GM12874 (cell line): ENCODE measurements around the gene ZNF425.

ENCODE experiments used
- TF ChIP-seq, protein P1 (sequence below): IDR thresholded peaks from 2 replicates; pipeline ENCODE4 v1.5.1; 2011; ENCODE audit warnings: low read depth, mild to moderate bottlenecking, control low read depth, low read length, moderate library complexity; ENCODE audit not compliant: insufficient read depth

Gene ZNF425

GRCh38 chr7:149109969-149110368 lies 16.2 kb downstream of the ZNF425 start:
- TF ChIP-seq, protein P1, sequence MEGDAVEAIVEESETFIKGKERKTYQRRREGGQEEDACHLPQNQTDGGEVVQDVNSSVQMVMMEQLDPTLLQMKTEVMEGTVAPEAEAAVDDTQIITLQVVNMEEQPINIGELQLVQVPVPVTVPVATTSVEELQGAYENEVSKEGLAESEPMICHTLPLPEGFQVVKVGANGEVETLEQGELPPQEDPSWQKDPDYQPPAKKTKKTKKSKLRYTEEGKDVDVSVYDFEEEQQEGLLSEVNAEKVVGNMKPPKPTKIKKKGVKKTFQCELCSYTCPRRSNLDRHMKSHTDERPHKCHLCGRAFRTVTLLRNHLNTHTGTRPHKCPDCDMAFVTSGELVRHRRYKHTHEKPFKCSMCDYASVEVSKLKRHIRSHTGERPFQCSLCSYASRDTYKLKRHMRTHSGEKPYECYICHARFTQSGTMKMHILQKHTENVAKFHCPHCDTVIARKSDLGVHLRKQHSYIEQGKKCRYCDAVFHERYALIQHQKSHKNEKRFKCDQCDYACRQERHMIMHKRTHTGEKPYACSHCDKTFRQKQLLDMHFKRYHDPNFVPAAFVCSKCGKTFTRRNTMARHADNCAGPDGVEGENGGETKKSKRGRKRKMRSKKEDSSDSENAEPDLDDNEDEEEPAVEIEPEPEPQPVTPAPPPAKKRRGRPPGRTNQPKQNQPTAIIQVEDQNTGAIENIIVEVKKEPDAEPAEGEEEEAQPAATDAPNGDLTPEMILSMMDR: no peak

DNA sequence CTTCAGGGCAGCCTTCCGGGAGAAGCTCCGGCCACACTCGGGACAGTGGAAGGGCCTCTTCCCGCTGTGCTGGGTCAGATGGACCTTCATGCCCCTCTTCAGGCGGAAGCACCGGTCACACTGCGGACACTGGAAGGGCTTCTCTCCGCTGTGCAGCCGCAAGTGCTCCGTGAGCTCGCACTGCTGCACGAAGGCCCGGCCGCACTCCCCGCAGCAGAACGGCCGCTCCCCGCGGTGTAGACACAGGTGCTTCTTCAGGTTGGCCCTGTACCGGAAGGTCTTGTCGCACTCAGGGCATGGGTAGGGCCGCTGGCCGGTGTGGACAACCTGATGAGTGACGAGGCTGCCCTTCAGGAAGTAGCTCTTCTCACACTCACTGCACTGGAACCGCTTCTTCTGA lies 21.4 kb downstream of the ZNF425 start:
- TF ChIP-seq, protein P1: no peak

DNA sequence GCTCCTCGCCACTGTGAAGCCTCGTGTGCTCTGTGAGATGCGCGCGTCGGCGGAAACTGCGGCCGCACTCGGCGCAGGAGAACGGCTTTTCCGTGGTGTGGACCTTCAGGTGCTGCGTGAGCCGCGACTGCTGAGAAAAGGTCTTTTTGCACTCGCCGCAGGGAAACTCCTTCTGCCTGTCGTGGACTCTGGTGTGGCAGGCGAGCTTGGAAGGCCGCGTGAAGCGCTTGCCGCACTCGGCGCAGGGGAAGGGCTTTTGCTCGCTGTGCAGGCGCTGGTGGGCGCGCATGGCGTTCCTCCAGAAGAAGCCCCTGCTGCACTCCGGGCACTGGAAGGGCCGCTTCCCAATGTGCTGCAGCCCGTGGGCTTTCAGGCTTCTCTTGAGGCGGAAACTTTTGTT lies 21.9 kb downstream of the ZNF425 start:
- TF ChIP-seq, protein P1: no peak

GRCh38 chr7:149103424-149103823 lies 22.7 kb downstream of the ZNF425 start:
- TF ChIP-seq, protein P1: no peak

DNA sequence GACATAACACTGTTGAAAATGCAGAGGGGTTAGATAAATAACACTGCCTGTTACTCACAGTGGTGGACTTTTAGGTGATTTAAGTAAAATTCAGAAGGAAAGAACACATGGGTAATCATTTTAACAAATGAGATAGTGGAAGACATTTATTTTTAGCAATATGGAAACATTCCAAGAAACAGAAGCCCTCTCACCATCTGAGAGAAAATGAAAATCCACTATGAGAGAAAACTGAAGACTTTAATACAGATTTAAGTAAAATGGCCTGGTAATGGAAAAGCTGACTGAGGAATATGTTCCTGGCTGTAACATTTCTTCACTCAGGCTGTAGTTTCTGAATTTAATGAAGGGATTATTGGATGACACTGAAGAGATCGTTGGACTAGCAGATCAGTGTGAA lies 23.5 kb downstream of the ZNF425 start:
- TF ChIP-seq, protein P1: no peak

GRCh38 chr7:149100821-149101220 lies 25.3 kb downstream of the ZNF425 start:
- TF ChIP-seq, protein P1: no peak

DNA sequence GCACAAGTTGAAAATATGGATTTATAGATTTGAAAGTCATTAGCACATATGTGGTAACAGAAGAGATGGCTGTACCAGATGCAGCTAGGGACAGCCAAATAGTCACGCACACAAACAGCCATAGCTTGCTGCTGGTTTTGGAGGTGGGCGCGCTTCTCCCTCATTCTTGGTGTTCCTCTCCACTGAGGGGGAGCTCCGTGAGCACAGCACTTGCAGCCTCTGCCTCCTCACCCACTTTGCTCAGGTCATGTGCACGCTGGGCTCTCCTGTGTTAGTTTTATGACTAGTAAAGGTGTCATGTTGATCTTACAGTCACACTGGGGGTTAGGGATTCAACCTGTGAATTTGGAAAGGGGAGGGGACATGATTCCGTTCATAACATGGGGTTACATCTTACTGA lies 27.1 kb downstream of the ZNF425 start:
- TF ChIP-seq, protein P1: no peak

- TF ChIP-seq, protein P1: no peak
Observed at GRCh38 chr7:149097088-149097487, 29.0 kb downstream of the ZNF425 start.
